NCI-H345 treated with DMSO at 0.1 percent for 48 hours (cell line): ENCODE measurements around the gene FAM184A.
"Not testable (repeated sequence)": the region's sequence is repeated elsewhere in the genome, so short reads cannot be mapped to it uniquely, and the experiment has no call there.

Experiments used
- DNase-seq: peaks from one replicate; lab custom pipeline; 2025; ENCODE audit not compliant: unreplicated experiment; lab: John Stamatoyannopoulos, UW

FAM184A gene

DNA sequence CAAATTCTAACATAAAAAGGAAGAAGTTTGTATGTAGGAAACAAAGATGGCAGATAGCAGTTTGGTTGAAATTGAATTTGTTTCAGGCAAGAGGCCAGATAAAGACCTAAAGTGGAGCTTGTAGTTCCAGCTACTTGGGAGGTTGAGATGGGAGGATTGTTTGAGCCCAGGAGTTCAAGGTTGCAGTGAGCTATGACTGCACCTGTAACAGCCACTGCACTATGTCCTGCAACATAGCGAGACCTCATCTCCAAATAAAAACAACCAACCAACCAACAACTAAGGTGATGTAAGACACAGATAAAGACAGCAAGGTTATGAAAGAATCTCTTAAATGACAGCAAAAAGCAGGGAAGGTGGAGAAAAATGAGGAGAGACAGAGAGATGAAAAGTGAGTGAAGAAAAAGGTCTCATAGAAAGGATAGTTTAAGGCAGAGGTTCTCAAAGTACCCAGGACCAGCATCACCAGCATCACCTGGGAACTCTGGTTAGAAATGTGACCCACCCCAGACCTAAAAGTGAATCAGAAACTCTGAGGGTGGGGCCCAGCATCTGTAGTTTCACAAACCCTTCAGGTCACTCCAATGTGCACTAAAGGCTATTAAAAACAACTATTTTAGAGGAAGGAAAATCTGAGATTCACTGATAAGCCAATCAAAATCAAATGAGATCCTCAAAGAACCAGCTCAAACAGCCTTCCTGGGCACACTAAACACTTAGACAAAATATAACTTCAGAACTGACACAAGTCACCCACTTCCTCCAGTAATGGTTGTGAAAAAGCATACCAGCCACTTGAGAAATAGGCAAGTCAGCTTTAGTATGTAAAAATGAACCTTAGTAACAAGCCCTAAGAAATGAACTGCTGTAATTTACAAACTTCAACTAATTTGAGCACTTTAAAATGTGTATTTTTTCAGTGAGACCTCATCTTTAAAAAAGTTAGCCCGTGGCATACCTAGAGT, 57.6 kb downstream of the FAM184A start:
- no peak for DNase-seq

DNA sequence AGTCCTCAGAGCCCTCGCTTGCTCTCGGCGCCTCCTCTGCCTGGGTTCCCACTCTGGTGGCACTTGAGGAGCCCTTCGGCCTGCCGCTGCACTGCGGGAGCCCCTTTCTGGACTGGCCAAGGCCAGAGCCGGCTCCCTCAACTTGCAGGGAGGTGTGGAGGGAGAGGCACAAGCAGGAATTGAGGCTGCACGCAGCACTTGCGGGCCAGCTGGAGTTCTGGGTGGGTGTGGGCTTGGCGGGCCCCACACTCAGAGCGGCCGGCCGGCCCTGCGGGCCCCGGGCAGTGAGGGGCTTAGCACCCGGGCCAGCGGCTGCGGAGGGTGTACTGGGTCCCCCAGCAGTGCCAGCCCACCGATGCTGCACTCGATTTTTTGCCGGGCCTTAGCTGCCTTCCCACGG, 63.3 kb downstream of the FAM184A start:
- DNase-seq = not testable (repeated sequence)

DNA sequence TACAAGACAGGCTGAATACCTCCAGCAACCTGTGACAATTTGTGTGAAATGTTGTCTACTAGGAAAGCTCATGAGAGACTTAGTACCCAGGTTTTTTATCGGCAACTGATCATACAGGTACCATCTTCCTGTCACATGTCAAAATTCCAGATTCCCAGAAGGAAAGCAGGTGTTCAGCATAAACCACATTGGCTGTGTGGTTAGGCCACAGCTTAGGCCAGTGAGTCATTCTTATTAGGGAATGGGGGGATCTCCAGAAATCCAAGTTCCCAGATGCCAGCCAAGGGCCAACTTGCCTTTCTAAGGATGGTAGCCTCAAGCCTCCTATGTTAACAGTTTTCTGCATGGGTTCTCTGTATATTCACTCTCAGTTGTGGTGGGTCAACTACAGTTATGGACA, 65.9 kb downstream of the FAM184A start:
- no peak for DNase-seq

DNA sequence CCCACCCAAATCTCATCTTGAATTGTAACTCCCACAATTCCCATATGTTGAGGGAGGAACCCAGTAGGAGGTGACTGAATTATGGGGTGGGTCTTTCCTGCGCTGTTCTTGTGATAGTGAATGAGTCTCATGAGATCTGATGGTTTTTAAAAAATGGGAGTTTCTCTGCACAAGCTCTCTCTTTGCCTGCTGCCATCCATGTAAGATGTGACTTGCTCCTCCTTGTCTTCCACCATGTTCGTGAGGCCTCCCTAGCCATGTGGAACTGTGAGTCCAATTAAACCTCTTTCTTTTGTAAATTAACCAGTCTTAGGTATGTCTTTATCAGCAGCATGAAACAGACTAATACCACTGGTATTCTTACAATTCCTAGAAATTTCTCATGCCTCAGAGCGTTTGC, 69.2 kb downstream of the FAM184A start:
- not testable (repeated sequence) for DNase-seq

DNA sequence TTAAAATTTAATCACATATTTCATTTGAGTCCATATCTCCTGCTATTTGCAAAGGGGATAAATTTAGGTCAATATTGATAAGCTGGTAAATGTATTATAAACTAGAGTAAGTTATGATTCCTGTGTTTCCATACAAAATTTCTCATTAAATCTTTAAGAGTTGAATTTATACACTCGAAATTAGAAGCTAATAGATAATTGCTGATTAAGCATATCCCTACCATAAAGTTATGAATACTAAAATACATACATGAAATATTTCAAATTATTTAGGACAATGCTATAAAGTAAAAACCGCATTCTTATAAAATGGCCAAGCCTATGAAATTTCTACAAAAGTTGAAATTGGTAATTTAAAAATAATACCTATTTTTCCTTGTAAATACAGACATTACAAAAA, 71.5 kb downstream of the FAM184A start:
- no peak for DNase-seq

- no peak for DNase-seq
Observed at GRCh38 chr6:119002069-119002468, 76.4 kb downstream of the FAM184A start.

DNA sequence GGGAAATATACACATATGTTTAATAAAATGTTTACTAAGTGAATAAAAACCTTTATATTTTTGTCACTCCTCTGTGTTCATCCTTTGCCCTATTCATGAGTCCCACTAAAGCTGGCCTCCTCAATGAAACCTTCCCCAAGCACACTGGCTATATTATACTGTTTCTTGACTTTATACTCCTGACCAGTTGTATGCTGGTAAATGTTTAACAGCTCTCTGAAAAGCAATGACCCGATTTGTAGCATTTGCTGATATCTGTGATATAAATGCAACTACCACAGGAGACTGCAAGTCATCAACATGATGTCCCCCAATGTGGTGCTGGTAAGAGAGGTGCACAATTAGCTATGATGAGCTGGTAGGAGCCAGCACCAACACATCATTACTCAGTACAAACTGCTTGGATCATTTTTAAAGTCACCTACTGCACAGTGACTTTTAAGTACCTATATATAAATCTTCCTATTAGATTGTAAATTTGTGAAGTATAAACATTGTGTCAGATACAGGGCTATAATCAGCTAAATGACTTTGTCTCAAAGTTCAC, 78.9 kb downstream of the FAM184A start:
- DNase-seq = no peak

DNA sequence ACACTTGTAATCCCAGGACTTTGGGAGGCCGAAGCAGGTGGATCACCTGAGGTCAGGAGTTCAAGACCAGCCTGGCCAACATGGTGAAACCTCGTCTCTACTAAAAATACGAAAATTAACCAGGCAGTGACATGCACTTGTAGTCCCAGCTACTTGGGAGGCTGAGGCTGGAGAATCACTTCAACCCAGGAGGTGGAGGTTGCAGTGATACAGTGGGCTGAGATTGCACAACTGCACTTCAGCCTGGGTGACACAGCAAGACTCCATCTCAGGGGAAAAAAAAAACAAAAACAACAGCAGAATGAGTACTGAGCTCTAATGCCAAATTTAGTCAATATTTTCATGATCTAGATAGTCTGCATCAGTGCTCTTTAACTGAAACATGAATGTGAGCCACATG, 81.0 kb downstream of the FAM184A start:
- not testable (repeated sequence) for DNase-seq

DNA sequence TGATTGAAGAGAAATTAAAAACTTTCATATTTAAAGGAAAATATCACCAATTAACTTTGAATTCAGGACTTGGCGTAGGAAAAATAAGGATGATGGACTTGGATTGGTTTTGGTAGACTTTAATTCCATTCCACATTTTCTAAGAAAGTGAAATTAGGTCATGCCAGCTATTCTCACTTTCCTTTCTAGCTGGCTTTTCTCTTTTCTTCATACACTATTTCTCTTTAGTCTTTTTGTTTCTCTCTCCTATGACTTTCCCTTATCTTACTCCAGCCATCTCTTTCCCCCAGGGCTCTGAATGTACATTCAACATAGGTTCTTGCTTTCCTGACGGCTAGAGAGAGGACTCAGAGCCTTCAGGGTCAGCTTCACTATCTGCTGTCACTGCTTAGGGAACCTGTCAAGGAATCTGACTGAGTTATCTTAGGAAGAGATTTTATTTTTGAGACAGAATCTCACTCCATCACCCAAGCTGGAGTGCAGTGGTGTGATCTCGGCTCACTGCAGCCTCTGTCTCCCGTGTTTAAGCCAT, 82.1 kb downstream of the FAM184A start:
- DNase-seq = no peak

- DNase-seq = no peak
Observed at GRCh38 chr6:118993803-118994251, 84.6 kb downstream of the FAM184A start.

GRCh38 chr6:118993358-118993757, 85.1 kb downstream of the FAM184A start:
- DNase-seq = no peak

GRCh38 chr6:118992186-118992795, 86.2 kb downstream of the FAM184A start:
- no peak for DNase-seq

GRCh38 chr6:118986312-118986711, 92.2 kb downstream of the FAM184A start:
- no peak for DNase-seq

DNA sequence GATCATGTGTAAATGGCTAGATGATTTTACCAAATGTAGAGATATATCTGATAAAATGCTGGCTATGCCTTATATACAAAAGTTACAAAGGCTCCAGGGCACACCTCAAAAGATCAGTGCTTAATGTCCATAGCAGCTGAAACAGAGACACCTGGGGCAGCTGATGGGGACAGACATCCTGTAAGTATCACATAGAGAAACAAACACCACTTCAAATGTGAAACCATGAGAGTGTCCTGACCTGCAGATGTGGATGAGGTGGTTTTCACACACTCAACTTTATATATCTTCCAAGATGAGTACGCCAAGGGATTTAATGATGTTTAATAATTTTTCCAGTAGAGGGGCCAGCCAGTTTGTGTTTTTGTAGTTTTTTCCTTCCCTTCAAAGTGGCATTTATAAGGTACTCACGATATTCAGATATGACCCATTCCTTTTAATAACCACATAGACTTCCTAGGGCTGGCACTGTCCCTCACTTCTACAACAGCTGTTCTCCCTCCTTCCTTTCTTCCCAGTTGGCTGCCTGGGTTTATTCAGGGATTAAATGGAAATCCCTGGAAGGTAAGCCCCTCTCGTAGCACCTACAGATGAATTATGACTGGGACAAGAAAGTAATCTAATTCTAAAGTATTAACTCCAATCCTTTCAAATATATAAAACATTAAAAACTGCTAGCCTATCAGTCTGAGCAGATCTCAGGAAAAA, 93.2 kb downstream of the FAM184A start:
- no peak for DNase-seq

GRCh38 chr6:118984342-118984741, 94.1 kb downstream of the FAM184A start:
- no peak for DNase-seq

GRCh38 chr6:118982575-118982911, 95.9 kb downstream of the FAM184A start:
- DNase-seq = no peak

- DNase-seq = no peak
Observed at GRCh38 chr6:118981884-118982574, 96.4 kb downstream of the FAM184A start.

DNA sequence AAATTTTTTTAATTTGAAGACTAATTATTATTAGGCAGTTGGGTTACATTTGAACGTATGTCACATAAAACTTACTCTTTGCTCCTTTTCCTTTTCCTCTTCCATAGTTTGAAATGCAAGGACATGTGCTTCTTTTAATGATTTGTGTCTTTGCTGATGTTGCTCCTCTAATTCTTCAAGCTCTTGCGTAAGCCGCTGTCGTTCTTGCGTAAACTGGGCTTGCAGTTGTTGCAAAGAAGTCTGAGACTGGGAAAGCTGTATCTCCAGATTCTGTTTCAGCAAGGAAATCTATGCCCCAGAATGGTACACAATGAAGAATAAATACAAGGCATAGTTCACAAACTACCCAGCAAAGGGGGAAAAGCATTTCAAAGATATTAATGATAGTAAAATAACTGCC, 98.4 kb downstream of the FAM184A start:
- DNase-seq = no peak

DNA sequence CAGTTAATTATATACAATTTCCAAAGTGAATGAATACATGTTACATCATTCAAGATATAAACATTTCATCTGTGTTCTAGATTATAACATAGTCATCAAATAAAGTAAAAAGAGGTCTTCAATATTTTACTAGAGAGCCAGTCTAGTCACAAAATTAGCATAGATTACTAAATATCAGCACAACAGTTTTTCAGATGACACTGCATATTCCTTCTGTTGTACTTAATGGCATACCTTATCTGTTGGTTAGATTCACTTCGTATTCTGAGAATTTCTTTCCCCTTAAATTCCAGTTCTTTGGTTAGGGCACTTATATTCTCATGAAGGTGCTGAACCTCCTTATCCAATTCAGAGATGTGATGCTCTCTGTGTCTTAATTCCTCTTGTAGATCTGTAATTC, 103.7 kb downstream of the FAM184A start:
- DNase-seq = no peak

GRCh38 chr6:118971682-118972081, 106.8 kb downstream of the FAM184A start:
- DNase-seq = no peak

- no peak for DNase-seq
Observed at GRCh38 chr6:118970866-118971265, 107.6 kb downstream of the FAM184A start.
